Neuronal stem cell (in vitro differentiated cells): Measurements from ENCODE around the gene CPS1.

ENCODE experiments used
- DNase-seq: peaks from one replicate; pipeline ENCODE4 v3.0.0-alpha.2; 2013; ENCODE audit warnings: low spot score
- H2AFZ ChIP-seq: one replicate; pipeline ENCODE4 v1.6.1; 2013; ENCODE audit warnings: mild to moderate bottlenecking, low read length, inconsistent platforms
- H2AK5ac ChIP-seq: 2 replicates; pipeline ENCODE4 v1.6.1; 2013; ENCODE audit warnings: low read depth, mild to moderate bottlenecking, inconsistent platforms, low read length, moderate library complexity, mixed read lengths
- H2BK120ac ChIP-seq: 2 replicates; pipeline ENCODE4 v1.6.1; 2013; ENCODE audit warnings: low read depth, mild to moderate bottlenecking, inconsistent platforms, low read length, moderate library complexity, mixed read lengths
- H2BK12ac ChIP-seq: one replicate; pipeline ENCODE4 v1.6.1; 2013; ENCODE audit warnings: low read length, inconsistent platforms
- H2BK15ac ChIP-seq: 2 replicates; pipeline ENCODE4 v1.6.1; 2013; ENCODE audit warnings: mild to moderate bottlenecking, low read length, inconsistent platforms, mixed read lengths
- H2BK5ac ChIP-seq: one replicate; pipeline ENCODE4 v1.6.1; 2013; ENCODE audit warnings: inconsistent platforms, mild to moderate bottlenecking, low read length, moderate library complexity
- H3K14ac ChIP-seq: one replicate; pipeline ENCODE4 v1.6.1; 2013; ENCODE audit warnings: low read length, inconsistent platforms
- H3K18ac ChIP-seq: 2 replicates; pipeline ENCODE4 v1.6.1; 2013; ENCODE audit warnings: low read length, inconsistent platforms
- H3K23ac ChIP-seq: 2 replicates; pipeline ENCODE4 v1.6.1; 2013; ENCODE audit warnings: low read depth, mild to moderate bottlenecking, mixed read lengths, low read length, inconsistent platforms; ENCODE audit not compliant: poor library complexity
- H3K27ac ChIP-seq: replicated peaks from 3 replicates; pipeline ENCODE4 v1.5.1; 2013; ENCODE audit warnings: low read length, inconsistent platforms
- H3K27me3 ChIP-seq, 3 experiments: 2 replicates each; pipeline ENCODE4 v1.6.1; 2013; ENCODE audit warnings: low read length in 3 of 3, mild to moderate bottlenecking in 2 of 3, inconsistent platforms in 1 of 3, low read depth in 1 of 3, mixed read lengths in 1 of 3, moderate library complexity in 1 of 3; ENCODE audit not compliant: control insufficient read depth in 3 of 3, insufficient read depth in 3 of 3
- H3K36me3 ChIP-seq, 2 donors: replicated peaks in 1 of 2; 2 replicates each; pipeline ENCODE4 v1.6.1; 2013; ENCODE audit warnings: low read length in 2 of 2; ENCODE audit not compliant: control insufficient read depth in 2 of 2, insufficient read depth in 2 of 2
- H3K4ac ChIP-seq: 2 replicates; pipeline ENCODE4 v1.6.1; 2013; ENCODE audit warnings: inconsistent platforms, mild to moderate bottlenecking, low read length, moderate library complexity
- H3K4me1 ChIP-seq, 2 donors: 1 replicate in 1 of 2; 2 replicates in 1 of 2; pipeline ENCODE4 v1.6.1; 2013; ENCODE audit warnings: low read length in 2 of 2, low read depth in 1 of 2; ENCODE audit not compliant: control insufficient read depth in 2 of 2, insufficient read depth in 1 of 2
- H3K4me2 ChIP-seq: one replicate; pipeline ENCODE4 v1.6.1; 2013; ENCODE audit warnings: mild to moderate bottlenecking, low read length, inconsistent platforms; ENCODE audit not compliant: insufficient read depth, poor library complexity, severe bottlenecking
- H3K4me3 ChIP-seq, 2 donors: 2 replicates each; pipeline ENCODE4 v1.5.1; 2013; ENCODE audit warnings: low read length in 2 of 2, mild to moderate bottlenecking in 2 of 2, inconsistent platforms in 1 of 2, moderate library complexity in 1 of 2
- H3K79me1 ChIP-seq: one replicate; pipeline ENCODE4 v1.6.1; 2013; ENCODE audit warnings: low read depth, mild to moderate bottlenecking, inconsistent platforms, low read length, moderate library complexity
- H3K9ac ChIP-seq: one replicate; pipeline ENCODE4 v1.6.1; 2013; ENCODE audit warnings: mild to moderate bottlenecking, low read depth, low read length, inconsistent platforms; ENCODE audit not compliant: poor library complexity
- H3K9me3 ChIP-seq, 2 donors: replicated peaks in 1 of 2; 2 replicates each; pipeline versions ENCODE3 to v1.6.1; 2013; ENCODE audit warnings: low read length in 2 of 2, mild to moderate bottlenecking in 2 of 2, inconsistent platforms in 1 of 2, low read depth in 1 of 2, mixed read lengths in 1 of 2, moderate library complexity in 1 of 2; ENCODE audit not compliant: control insufficient read depth in 2 of 2, insufficient read depth in 1 of 2
- H4K8ac ChIP-seq: one replicate; pipeline ENCODE4 v1.6.1; 2013; ENCODE audit warnings: low read depth, mild to moderate bottlenecking, inconsistent platforms, low read length, moderate library complexity
- H4K91ac ChIP-seq: one replicate; pipeline ENCODE4 v1.6.1; 2013; ENCODE audit warnings: low read length, low read depth, mild to moderate bottlenecking, inconsistent platforms; ENCODE audit not compliant: poor library complexity
- WGBS, 2 donors: extraction: QIAGEN DNeasy Blood & Tissue Kit; methylation state at CpG; one replicate each; pipeline ENCODE4 v1.1.7; 2013; ENCODE audit warnings: missing lambda C conversion rate in 2 of 2, mixed read lengths in 1 of 2; ENCODE audit not compliant: insufficient read length in 2 of 2, insufficient replicate concordance in 1 of 2; ENCODE audit errors: extremely low coverage in 2 of 2; 5-methylcytosine and 5-hydroxymethylcytosine counted together

CPS1 gene

GRCh38 chr2:210630873-210631560, 74.6 kb downstream of the CPS1 start:
- no peak overlapping the region for H2AK5ac ChIP-seq
- no peaks in the 10 kb centered on the region for H3K9me3 ChIP-seq
- no CpG with 5 or more reads among the region's 5 CpGs for WGBS, 2 donors
- H3K18ac ChIP-seq = no peak overlapping the region
- H3K23ac ChIP-seq = no peak overlapping the region
- H2BK15ac ChIP-seq = no peak overlapping the region
- no peak overlapping the region for H3K9ac ChIP-seq
- H3K4me2 ChIP-seq = no peak overlapping the region
- no peak overlapping the region for H3K27ac ChIP-seq
- H3K4me1 ChIP-seq = peaks cover 1 to 15% of the 10 kb centered on the region in 2 donors
- H2AFZ ChIP-seq = no peak overlapping the region
- no peaks in the 10 kb centered on the region for H3K27me3 ChIP-seq
- H2BK5ac ChIP-seq = no peak overlapping the region
- no peaks in the 10 kb centered on the region for H3K36me3 ChIP-seq
- no peak for DNase-seq
- no peak overlapping the region for H3K14ac ChIP-seq
- H2BK12ac ChIP-seq = no peak overlapping the region
- no peak overlapping the region for H3K4me3 ChIP-seq
- no peak overlapping the region for H3K4ac ChIP-seq
- no peak overlapping the region for H2BK120ac ChIP-seq
- no peaks in the 10 kb centered on the region for H3K79me1 ChIP-seq
- H4K91ac ChIP-seq = no peak overlapping the region
- no peak overlapping the region for H4K8ac ChIP-seq

DNA sequence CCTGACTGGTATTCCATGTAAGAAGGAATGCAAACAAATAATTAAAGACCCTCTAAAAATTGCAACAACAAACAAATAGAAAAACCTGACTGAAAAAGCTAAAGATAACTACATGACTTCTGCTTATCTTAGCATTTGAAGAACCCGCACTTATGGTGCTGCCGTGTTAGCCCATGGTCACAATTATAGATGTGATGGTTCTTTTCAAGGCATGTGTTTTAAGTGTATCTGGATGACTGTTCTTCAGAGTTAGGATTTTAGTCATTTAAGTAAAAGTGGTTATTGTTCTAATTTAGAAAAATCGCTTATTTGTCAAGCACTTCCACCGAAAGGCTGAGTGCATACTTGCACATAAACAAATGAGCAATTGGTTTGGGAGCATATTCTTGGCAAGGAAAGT, 77.3 kb downstream of the CPS1 start:
- no peak overlapping the region for H3K9ac ChIP-seq
- H3K4ac ChIP-seq = no peak overlapping the region
- H2BK5ac ChIP-seq = no peak overlapping the region
- no peak overlapping the region for H2AFZ ChIP-seq
- no peak overlapping the region for H3K18ac ChIP-seq
- no peak overlapping the region for H2BK15ac ChIP-seq
- H3K4me1 ChIP-seq = peaks cover 0 to 8% of the 10 kb centered on the region in 2 donors
- no peak overlapping the region for H3K14ac ChIP-seq
- H3K9me3 ChIP-seq = no peaks in the 10 kb centered on the region
- H3K36me3 ChIP-seq = peaks cover 0 to 2% of the 10 kb centered on the region in 2 donors
- no peak overlapping the region for H3K4me3 ChIP-seq
- no peak overlapping the region for H2AK5ac ChIP-seq
- H3K27me3 ChIP-seq = no peaks in the 10 kb centered on the region
- no peak overlapping the region for H3K27ac ChIP-seq
- H4K91ac ChIP-seq = no peak overlapping the region
- H2BK120ac ChIP-seq = no peak overlapping the region
- DNase-seq = no peak
- H3K23ac ChIP-seq = no peak overlapping the region
- WGBS, 2 donors = no CpG with 5 or more reads among the region's 4 CpGs
- no peak overlapping the region for H4K8ac ChIP-seq
- no peak overlapping the region for H3K4me2 ChIP-seq
- H3K79me1 ChIP-seq = no peaks in the 10 kb centered on the region
- H2BK12ac ChIP-seq = no peak overlapping the region

GRCh38 chr2:210635257-210635656, 78.9 kb downstream of the CPS1 start:
- Histone ChIP-seq H2BK5ac (no peak overlapping the region), H3K4me1 (peaks cover 0 to 8% of the 10 kb centered on the region in 2 donors), H2BK12ac (no peak overlapping the region), H3K36me3 (peaks cover 0 to 2% of the 10 kb centered on the region in 2 donors), H4K8ac (no peak overlapping the region), H2BK120ac (no peak overlapping the region), H3K14ac (no peak overlapping the region), H2BK15ac (no peak overlapping the region), H3K23ac (no peak overlapping the region), H3K4me2 (no peak overlapping the region), H3K27me3 (no peaks in the 10 kb centered on the region), H3K18ac (no peak overlapping the region), H3K4ac (no peak overlapping the region), H3K9ac (no peak overlapping the region), H4K91ac (no peak overlapping the region), H2AK5ac (no peak overlapping the region), H3K27ac (no peak overlapping the region), H2AFZ (no peak overlapping the region), H3K4me3 (no peak overlapping the region), H3K9me3 (no peaks in the 10 kb centered on the region), H3K79me1 (no peaks in the 10 kb centered on the region)
- WGBS, 2 donors = no CpG with 5 or more reads among the region's 1 CpG
- DNase-seq = no peak

DNA sequence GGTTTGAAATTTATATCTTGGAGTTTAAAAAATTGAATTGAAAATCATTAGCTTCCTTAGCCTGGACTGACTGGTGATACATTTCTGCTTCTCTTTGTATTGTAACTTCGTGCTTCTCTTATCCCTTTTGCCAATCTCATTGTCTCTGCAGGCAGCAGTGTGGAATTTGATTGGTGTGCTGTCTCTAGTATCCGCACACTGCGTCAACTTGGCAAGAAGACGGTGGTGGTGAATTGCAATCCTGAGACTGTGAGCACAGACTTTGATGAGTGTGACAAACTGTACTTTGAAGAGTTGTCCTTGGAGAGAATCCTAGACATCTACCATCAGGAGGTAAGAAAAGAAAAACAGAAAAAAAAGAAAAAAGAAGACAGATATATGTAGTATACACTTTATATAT, 85.9 kb downstream of the CPS1 start:
- Histone ChIP-seq H3K79me1 (no peaks in the 10 kb centered on the region), H3K27me3 (no peaks in the 10 kb centered on the region), H3K27ac (no peak overlapping the region), H3K9ac (no peak overlapping the region), H2BK12ac (no peak overlapping the region), H2AFZ (no peak overlapping the region), H2BK120ac (no peak overlapping the region), H4K8ac (no peak overlapping the region), H2BK5ac (no peak overlapping the region), H2BK15ac (no peak overlapping the region), H3K23ac (no peak overlapping the region), H3K4me1 (peaks cover 0 to 2% of the 10 kb centered on the region in 2 donors), H3K36me3 (peaks cover 0 to 7% of the 10 kb centered on the region in 2 donors), H2AK5ac (no peak overlapping the region), H3K14ac (no peak overlapping the region), H3K9me3 (peaks cover 2 to 3% of the 10 kb centered on the region in 2 donors), H4K91ac (no peak overlapping the region), H3K4me3 (no peak overlapping the region), H3K4me2 (no peak overlapping the region), H3K4ac (no peak overlapping the region), H3K18ac (no peak overlapping the region)
- WGBS, 2 donors = no CpG with 5 or more reads among the region's 4 CpGs
- DNase-seq = no peak
